B cell (primary cell): ENCODE data around the gene EVL. TPM values are rescaled to one million over a fixed set of nuclear protein-coding genes. Genes with fewer than 3 reads are reported as not detected.

ENCODE experiments used
- ATAC-seq: fragments of 200-7000 bp; cut with Tn5 transposase; one replicate; pipeline ENCODE4 v1.10.0; 2021; ENCODE audit warnings: low read depth, mild to moderate bottlenecking, moderate number of reproducible peaks, moderate library complexity
- CTCF ChIA-PET: fragments of 350-600 bp; sonication (Branson Sonifier 250); formaldehyde crosslinking; loops from one replicate; lab custom pipeline; 2021; ENCODE audit warnings: antibody characterized with exemption, inconsistent platforms; lab: Charles Lee
- POLR2A ChIA-PET: fragments of 350-600 bp; sonication (Branson Sonifier 250); formaldehyde crosslinking; loops from one replicate; lab custom pipeline; 2021; ENCODE audit warnings: antibody characterized with exemption; lab: Charles Lee
- DNase-seq: peaks from one replicate; pipeline ENCODE4 v3.0.0; 2013
- H2AFZ ChIP-seq: 2 replicates; pipeline ENCODE4 v1.6.1; 2012; ENCODE audit warnings: mild to moderate bottlenecking, low read depth, low read length; ENCODE audit not compliant: insufficient read depth, poor library complexity, severe bottlenecking
- H3K27ac ChIP-seq, 2 donors: 1 replicate in 1 of 2; 2 replicates in 1 of 2; pipeline ENCODE4 v1.5.1; 2012 to 2013; ENCODE audit warnings: low read length in 2 of 2, mild to moderate bottlenecking in 2 of 2, moderate library complexity in 1 of 2
- H3K27me3 ChIP-seq, 4 experiments: fragments of 200-600 bp in 1 of 4; sonication (generic) in 1 of 4; replicated peaks in 1 of 4; 1 replicate in 2 of 4; 2 replicates in 2 of 4; pipeline versions ENCODE4 v1.6.1 to v1.7.0; 2013 to 2016; ENCODE audit warnings: low read length in 3 of 4, mild to moderate bottlenecking in 2 of 4, mixed read lengths in 1 of 4, moderate library complexity in 1 of 4; ENCODE audit not compliant: insufficient read depth in 4 of 4, control insufficient read depth in 3 of 4; ENCODE audit errors: control extremely low read depth in 1 of 4
- H3K36me3 ChIP-seq, 2 experiments: replicated peaks in 1 of 2; 1 replicate in 1 of 2; 2 replicates in 1 of 2; pipeline versions ENCODE4 v1.6.1 to v1.7.1; 2013; ENCODE audit warnings: low read length in 1 of 2; ENCODE audit not compliant: insufficient read depth in 2 of 2, control insufficient read depth in 1 of 2; ENCODE audit errors: control extremely low read depth in 1 of 2, extremely low read depth in 1 of 2
- H3K4me1 ChIP-seq, 2 donors: fragments of 200-600 bp in 1 of 2; sonication (generic) in 1 of 2; 1 replicate in 1 of 2; 2 replicates in 1 of 2; pipeline versions ENCODE4 v1.5.1 to v1.6.1; 2013 to 2017; ENCODE audit warnings: low read length in 2 of 2; ENCODE audit not compliant: control insufficient read depth in 2 of 2, insufficient read depth in 2 of 2
- H3K4me2 ChIP-seq: replicated peaks from 2 replicates; pipeline ENCODE3; 2012; ENCODE audit warnings: mild to moderate bottlenecking, low read depth, low read length; ENCODE audit not compliant: poor library complexity, severe bottlenecking
- H3K4me3 ChIP-seq, 5 experiments: fragments of 200-600 bp in 1 of 5; sonication (generic) in 1 of 5; 1 replicate in 3 of 5; 2 replicates in 2 of 5; pipeline versions ENCODE4 v1.5.1 to v1.7.0; 2011 to 2016; ENCODE audit warnings: low read length in 4 of 5, mild to moderate bottlenecking in 4 of 5, low read depth in 2 of 5, control low read depth in 1 of 5, moderate library complexity in 1 of 5; ENCODE audit not compliant: insufficient read depth in 1 of 5; ENCODE audit errors: control extremely low read depth in 1 of 5, extremely low read depth in 1 of 5
- H3K79me2 ChIP-seq: fragments of 200-600 bp; sonication (generic); one replicate; pipeline ENCODE4 v1.6.0; 2016; ENCODE audit warnings: low read length; ENCODE audit not compliant: control insufficient read depth, insufficient read depth
- H3K9ac ChIP-seq: fragments of 200-600 bp; sonication (generic); 2 replicates; pipeline ENCODE4 v1.6.1; 2017; ENCODE audit warnings: mild to moderate bottlenecking, low read length, moderate library complexity
- H3K9me3 ChIP-seq, 3 donors: one replicate each; pipeline versions ENCODE4 v1.6.1 to v1.7.1; 2013; ENCODE audit warnings: low read length in 2 of 3; ENCODE audit not compliant: control insufficient read depth in 2 of 3, insufficient read depth in 1 of 3; ENCODE audit errors: control extremely low read depth in 1 of 3
- H4K20me1 ChIP-seq: 2 replicates; pipeline ENCODE4 v1.6.0; 2012; ENCODE audit warnings: mild to moderate bottlenecking, low read length; ENCODE audit not compliant: insufficient read depth, control insufficient read depth, poor library complexity, severe bottlenecking
- H3K27ac Mint-ChIP-seq: one replicate; pipeline ENCODE4 v1.8.0; 2021; ENCODE audit warnings: mixed read lengths
- H3K27me3 Mint-ChIP-seq: one replicate; pipeline ENCODE4 v1.8.0; 2021; ENCODE audit warnings: mixed read lengths
- H3K4me1 Mint-ChIP-seq: one replicate; pipeline ENCODE4 v1.8.0; 2021; ENCODE audit warnings: mixed read lengths
- H3K4me3 Mint-ChIP-seq: one replicate; pipeline ENCODE4 v1.8.0; 2021; ENCODE audit warnings: mixed read lengths
- H3K9me3 Mint-ChIP-seq: one replicate; pipeline ENCODE4 v1.8.0; 2022; ENCODE audit warnings: mixed read lengths; ENCODE audit not compliant: insufficient read depth
- EZH2 ChIP-seq: IDR thresholded peaks from 2 replicates; pipeline ENCODE4 v1.6.1; 2012; ENCODE audit warnings: borderline replicate concordance, low read depth, mild to moderate bottlenecking, moderate library complexity, low read length; ENCODE audit not compliant: insufficient read depth, poor library complexity, severe bottlenecking
- WGBS: methylation state at CpG from one replicate; pipeline ENCODE4 v1.1.5; 2013; ENCODE audit warnings: missing lambda C conversion rate; ENCODE audit not compliant: insufficient coverage; 5-methylcytosine and 5-hydroxymethylcytosine counted together
- intact Hi-C: fragments of 100-400 bp; cut with micrococcal nuclease; formaldehyde crosslinking; loops from one replicate; pipeline ENCODE4 v1.10.0; 2022
- polyA plus RNA-seq: library from polyadenylated mRNA; depleted of rRNA; stranded (reverse); fragments of >200 nt; gene quantifications from 2 replicates; pipeline ENCODE4 v1.2.3, GENCODE V29; 2012
- total RNA-seq, 2 donors: library from RNA; stranded (reverse); fragments of 120-200 nt in 1 of 2; gene quantifications; 1 replicate in 1 of 2; 2 replicates in 1 of 2; pipeline versions ENCODE4 v1.2.3 to v1.2.4, GENCODE V29; 2013 to 2022
- TF ChIP-seq, protein P1 (sequence below): fragments of 200-600 bp; IDR thresholded peaks from one replicate; pipeline ENCODE4 v1.8.0; 2022; ENCODE audit warnings: antibody characterized with exemption, mild to moderate bottlenecking

Gene EVL
- total and polyA plus RNA-seq, 2 donors (not counting 1 experiment from before 2014, with no cell fraction given), result 486 to 892 TPM

- peak overlapping the region; percentile 74 for H2AFZ ChIP-seq
- H3K27me3 ChIP-seq, result peaks cover 0 to 6% (median 0%) of the 10 kb centered on the region in 4 experiments
- peak overlapping the region; percentile 99 for H3K4me2 ChIP-seq
- H4K20me1 ChIP-seq, result no peaks in the 10 kb centered on the region
- peaks cover 5% of the 10 kb centered on the region for H3K79me2 ChIP-seq
- ATAC-seq (peak; percentile 43), DNase-seq (no peak)
- Mint-ChIP-seq H3K9me3 (peaks cover 4% of the 10 kb centered on the region), H3K4me3 (peak overlapping the region; percentile 80), H3K27ac (peak overlapping the region; percentile 63), H3K27me3 (no peaks in the 10 kb centered on the region), H3K4me1 (peaks cover 35% of the 10 kb centered on the region)
- intact Hi-C loops, result loop anchor here (1.0 to 5.0 kb wide), 4 partner anchors 33 to 92 kb away; no protein-coding TSS in a partner anchor
- peaks cover 0 to 12% (median 2%) of the 10 kb centered on the region in 3 donors for H3K9me3 ChIP-seq
- peak overlapping the region in 4 of 5 experiments; percentile 57 to 78 (median 68) for H3K4me3 ChIP-seq
- TF ChIP-seq, protein P1, sequence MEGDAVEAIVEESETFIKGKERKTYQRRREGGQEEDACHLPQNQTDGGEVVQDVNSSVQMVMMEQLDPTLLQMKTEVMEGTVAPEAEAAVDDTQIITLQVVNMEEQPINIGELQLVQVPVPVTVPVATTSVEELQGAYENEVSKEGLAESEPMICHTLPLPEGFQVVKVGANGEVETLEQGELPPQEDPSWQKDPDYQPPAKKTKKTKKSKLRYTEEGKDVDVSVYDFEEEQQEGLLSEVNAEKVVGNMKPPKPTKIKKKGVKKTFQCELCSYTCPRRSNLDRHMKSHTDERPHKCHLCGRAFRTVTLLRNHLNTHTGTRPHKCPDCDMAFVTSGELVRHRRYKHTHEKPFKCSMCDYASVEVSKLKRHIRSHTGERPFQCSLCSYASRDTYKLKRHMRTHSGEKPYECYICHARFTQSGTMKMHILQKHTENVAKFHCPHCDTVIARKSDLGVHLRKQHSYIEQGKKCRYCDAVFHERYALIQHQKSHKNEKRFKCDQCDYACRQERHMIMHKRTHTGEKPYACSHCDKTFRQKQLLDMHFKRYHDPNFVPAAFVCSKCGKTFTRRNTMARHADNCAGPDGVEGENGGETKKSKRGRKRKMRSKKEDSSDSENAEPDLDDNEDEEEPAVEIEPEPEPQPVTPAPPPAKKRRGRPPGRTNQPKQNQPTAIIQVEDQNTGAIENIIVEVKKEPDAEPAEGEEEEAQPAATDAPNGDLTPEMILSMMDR, result no peak
- POLR2A ChIA-PET, result interaction anchor here (0.6 to 0.8 kb wide), 2 partner anchors 11 to 99 kb away, joined by 3 to 4 read pairs; no protein-coding TSS in a partner anchor
- WGBS, result 8% methylated on average over 37 of the region's 39 CpGs
- CTCF ChIA-PET, result interaction anchor here (0.9 to 1.8 kb wide), 3 partner anchors 12 to 52 kb away, joined by 3 to 7 read pairs (median 3); no protein-coding TSS in a partner anchor
- H3K4me1 ChIP-seq, result peaks cover 33 to 42% of the 10 kb centered on the region in 2 donors
- no peak overlapping the region for H3K27ac ChIP-seq
- H3K9ac ChIP-seq, result peak overlapping the region; percentile 70
- H3K36me3 ChIP-seq, result no peaks in the 10 kb centered on the region
These were observed 94.8 kb downstream of the EVL start for GRCh38 chr14:100159865-100160533.

DNA sequence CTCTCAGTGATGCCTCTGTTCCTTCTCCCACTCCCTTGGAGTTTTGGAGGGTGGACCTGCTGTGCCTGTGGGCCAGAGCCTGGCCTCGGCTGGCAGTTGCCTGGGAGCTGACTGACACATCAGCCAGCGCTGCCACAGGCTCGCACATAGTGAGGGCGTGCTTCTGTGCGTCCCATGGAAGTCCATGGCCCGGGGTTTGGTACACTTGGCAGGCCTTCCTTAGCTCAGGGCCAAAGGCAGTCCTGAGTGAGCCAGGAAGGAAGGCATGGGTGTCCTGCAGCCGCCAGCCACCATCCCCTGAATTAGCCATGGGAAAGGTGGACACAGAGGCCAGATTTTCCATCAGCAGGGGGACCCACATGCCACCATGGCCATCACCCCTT, 95.3 kb downstream of the EVL start:
- ATAC-seq (no peak), DNase-seq (no peak)
- Mint-ChIP-seq H3K4me3 (peak overlapping the region; percentile 80), H3K9me3 (no peaks in the 10 kb centered on the region), H3K27ac (no peak overlapping the region), H3K27me3 (no peaks in the 10 kb centered on the region), H3K4me1 (peaks cover 37% of the 10 kb centered on the region)
- Histone ChIP-seq H3K4me1 (peaks cover 33 to 42% of the 10 kb centered on the region in 2 donors), H3K36me3 (no peaks in the 10 kb centered on the region), H3K9me3 (peaks cover 0 to 7% (median 0%) of the 10 kb centered on the region in 3 donors), H3K27me3 (peaks cover 0 to 6% (median 0%) of the 10 kb centered on the region in 4 experiments), H2AFZ (no peak overlapping the region), H3K27ac (no peak overlapping the region), H4K20me1 (no peaks in the 10 kb centered on the region), H3K79me2 (peaks cover 5% of the 10 kb centered on the region), H3K9ac (no peak overlapping the region), H3K4me3 (no peak overlapping the region), H3K4me2 (peak overlapping the region; percentile 99)
- intact Hi-C loops, result no loop called here
- ChIA-PET POLR2A (no interaction called here), CTCF (interaction anchor here (0.6 to 1.8 kb wide), 3 partner anchors 14 to 52 kb away, joined by 3 to 7 read pairs (median 4); no protein-coding TSS in a partner anchor)
- TF ChIP-seq EZH2, result no peak
- TF ChIP-seq, protein P1, result no peak
- WGBS, result 99% methylated on average over 7 of the region's 7 CpGs
